Upper lobe of left lung (tissue), 6 donors: ENCODE results near the gene FRY. TPM values are rescaled to one million over a fixed set of nuclear protein-coding genes. Genes with fewer than 3 reads are reported as not detected.
A peak's percentile ranks its signal among the peaks of the same experiment; 100 is the strongest.

Experiments used
- ATAC-seq, 2 donors: fragments of 200-7000 bp; cut with Tn5 transposase; one replicate each; pipeline ENCODE4 v1.9.1; 2022; ENCODE audit warnings: mild to moderate bottlenecking in 2 of 2, moderate library complexity in 2 of 2; ENCODE audit not compliant: low FRiP score in 2 of 2
- DNase-seq, 2 donors: peaks; one replicate each; pipeline ENCODE4 v3.0.0-alpha.2; 2019 to 2020
- H3K27ac ChIP-seq, 4 donors: fragments of 200-600 bp; sonication (generic); one replicate each; pipeline ENCODE4 v1.5.1; 2016 to 2019
- H3K27me3 ChIP-seq, 4 donors: fragments of 200-600 bp; sonication (generic); one replicate each; pipeline ENCODE4 v1.5.1; 2017 to 2019
- H3K36me3 ChIP-seq, 4 donors: fragments of 200-600 bp; sonication (generic); one replicate each; pipeline ENCODE4 v1.5.1; 2016 to 2019
- H3K4me1 ChIP-seq, 4 donors: fragments of 200-600 bp; sonication (generic); one replicate each; pipeline ENCODE4 v1.5.1; 2018 to 2019
- H3K4me3 ChIP-seq, 4 donors: fragments of 200-600 bp; sonication (generic); one replicate each; pipeline ENCODE4 v1.5.1; 2017 to 2019; ENCODE audit warnings: mild to moderate bottlenecking in 2 of 4, moderate library complexity in 1 of 4
- H3K9me3 ChIP-seq, 4 donors: fragments of 200-600 bp; sonication (generic); one replicate each; pipeline ENCODE4 v1.5.1; 2018 to 2019
- CTCF ChIP-seq, 6 experiments: fragments of 450-650 bp in 4 of 6; fragments of 200-600 bp in 2 of 6; sonication (generic) in 2 of 6; IDR thresholded peaks; one replicate each; pipeline ENCODE4 v1.5.1; 2016 to 2019; ENCODE audit warnings: antibody characterized with exemption in 6 of 6
- EP300 ChIP-seq, 4 donors: sonication (generic); formaldehyde crosslinking; IDR thresholded peaks; one replicate each; pipeline ENCODE4 v1.5.1; 2017; ENCODE audit warnings: antibody characterized with exemption in 4 of 4, control low read depth in 2 of 4
- POLR2A ChIP-seq, 4 donors: fragments of 450-650 bp; IDR thresholded peaks; one replicate each; pipeline ENCODE4 v1.5.1; 2016 to 2017; ENCODE audit warnings: antibody characterized with exemption in 4 of 4, mild to moderate bottlenecking in 2 of 4
- POLR2AphosphoS5 ChIP-seq, 2 donors: sonication (generic); formaldehyde crosslinking; IDR thresholded peaks; one replicate each; pipeline ENCODE4 v1.5.1; 2017; ENCODE audit warnings: antibody characterized with exemption in 2 of 2
- WGBS, 2 donors: methylation state at CpG; one replicate each; pipeline ENCODE4 v1.1.5; 2017 to 2018; 5-methylcytosine and 5-hydroxymethylcytosine counted together
- total RNA-seq, 6 donors: library from RNA; depleted of rRNA in 4 of 6; stranded (reverse); fragments of >200 nt in 4 of 6; gene quantifications; one replicate each; pipeline versions ENCODE4 v1.1.0 to v1.2.1, GENCODE V29; 2016 to 2021
- donor health status: DM: no; HTN: no; CAD: no; lungs with moderate emphysema.
- donor health status: DM: no; HTN: yes; CAD: no; lungs with severe emphysema.

The FRY gene
- total RNA-seq, 6 donors from 2014 or later, result 58.3 to 88.9 (median 65.8) TPM

DNA sequence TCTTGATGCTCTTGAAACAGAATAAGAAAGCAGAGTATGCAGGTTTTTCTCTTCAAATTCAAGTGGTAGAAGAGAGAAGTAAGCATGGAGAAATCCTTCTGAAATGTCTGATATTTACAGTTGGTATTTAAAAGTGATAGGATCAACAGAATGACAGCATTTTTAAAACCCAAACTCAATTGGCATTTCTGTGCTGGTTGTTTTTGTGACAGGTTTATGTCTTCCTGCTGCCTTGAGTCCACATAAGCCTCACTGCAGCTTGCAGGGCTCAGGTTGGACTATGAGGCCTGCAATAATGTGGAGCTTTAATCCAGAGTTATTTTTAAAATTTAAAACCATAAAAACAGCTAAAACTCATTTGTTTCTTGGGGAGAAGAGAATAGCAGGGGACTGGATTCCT lies 178.5 kb downstream of the FRY start:
- peaks cover 0 to 10% (median 5%) of the 10 kb centered on the region in 4 donors for H3K4me1 ChIP-seq
- H3K27me3 ChIP-seq, result no peaks in the 10 kb centered on the region
- H3K36me3 ChIP-seq, result peaks cover 0 to 15% (median 5%) of the 10 kb centered on the region in 4 donors
- no peak overlapping the region for H3K4me3 ChIP-seq
- DNase-seq (no peak), ATAC-seq (no peak)
- TF ChIP-seq EP300 (IDR thresholded peaks at IDR 0.05) (no peak), CTCF (IDR thresholded peaks at IDR 0.05) (no peak), POLR2AphosphoS5 (IDR thresholded peaks at IDR 0.05) (no peak), POLR2A (IDR thresholded peaks at IDR 0.05) (no peak)
- H3K9me3 ChIP-seq, result no peaks in the 10 kb centered on the region
- H3K27ac ChIP-seq, result no peak overlapping the region

- Histone ChIP-seq H3K4me1 (peaks cover 0 to 7% (median 0%) of the 10 kb centered on the region in 4 donors), H3K4me3 (no peak overlapping the region), H3K9me3 (no peaks in the 10 kb centered on the region), H3K27me3 (no peaks in the 10 kb centered on the region), H3K27ac (peak overlapping the region in 1 of 4 donors; percentile 58), H3K36me3 (peaks cover 0 to 15% (median 5%) of the 10 kb centered on the region in 4 donors)
- ATAC-seq, result peak in 1 of 2 donors; percentile 58
- 74 to 79% methylated on average over 3 of the region's 3 CpGs for WGBS, 2 donors
- no peak for DNase-seq
- TF ChIP-seq POLR2A (IDR thresholded peaks at IDR 0.05) (no peak), EP300 (IDR thresholded peaks at IDR 0.05) (no peak), POLR2AphosphoS5 (IDR thresholded peaks at IDR 0.05) (no peak), CTCF (IDR thresholded peaks at IDR 0.05) (no peak)
Observed at GRCh38 chr13:32211813-32212212, 180.2 kb downstream of the FRY start.

- H3K4me1 ChIP-seq, result peaks cover 0 to 7% (median 0%) of the 10 kb centered on the region in 4 donors
- no peak for TF ChIP-seq CTCF (IDR thresholded peaks at IDR 0.05)
- TF ChIP-seq POLR2AphosphoS5 (IDR thresholded peaks at IDR 0.05), result no peak
- H3K9me3 ChIP-seq, result no peaks in the 10 kb centered on the region
- DNase-seq (no peak), ATAC-seq (peak in 1 of 2 donors; percentile 73)
- no peaks in the 10 kb centered on the region for H3K27me3 ChIP-seq
- H3K36me3 ChIP-seq, result peaks cover 0 to 15% (median 5%) of the 10 kb centered on the region in 4 donors
- no peak overlapping the region for H3K4me3 ChIP-seq
- WGBS, 2 donors, result 78 to 83% methylated on average over 3 of the region's 3 CpGs
- H3K27ac ChIP-seq, result peak overlapping the region in 1 of 4 donors; percentile 58
Observed at GRCh38 chr13:32212421-32212820, 180.8 kb downstream of the FRY start.

DNA sequence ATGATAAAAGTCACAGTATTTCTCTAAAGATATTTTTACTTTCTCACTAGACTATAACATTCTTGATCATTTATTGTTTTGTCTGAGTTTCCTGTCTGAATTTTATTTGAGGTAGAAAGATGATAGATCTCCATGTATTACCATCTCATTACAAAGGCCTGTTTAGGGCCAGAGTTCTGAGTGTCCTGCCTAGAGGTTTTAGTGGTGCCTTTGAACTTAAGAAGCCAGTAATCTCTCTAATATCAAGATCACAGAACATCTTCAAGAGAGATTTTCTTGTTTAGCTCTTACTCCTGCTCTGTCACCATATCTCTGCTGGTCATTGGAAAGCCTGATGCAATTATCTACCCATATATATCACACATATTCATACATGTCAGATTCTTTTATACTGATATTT lies 182.1 kb downstream of the FRY start:
- H3K4me3 ChIP-seq, result no peak overlapping the region
- no peaks in the 10 kb centered on the region for H3K27me3 ChIP-seq
- H3K27ac ChIP-seq, result no peak overlapping the region
- H3K36me3 ChIP-seq, result peaks cover 0 to 10% (median 5%) of the 10 kb centered on the region in 4 donors
- TF ChIP-seq CTCF (IDR thresholded peaks at IDR 0.05) (no peak), EP300 (IDR thresholded peaks at IDR 0.05) (no peak), POLR2AphosphoS5 (IDR thresholded peaks at IDR 0.05) (no peak), POLR2A (IDR thresholded peaks at IDR 0.05) (no peak)
- H3K9me3 ChIP-seq, result no peaks in the 10 kb centered on the region
- peaks cover 0 to 7% (median 0%) of the 10 kb centered on the region in 4 donors for H3K4me1 ChIP-seq
- DNase-seq, result no peak
- ATAC-seq, result no peak

DNA sequence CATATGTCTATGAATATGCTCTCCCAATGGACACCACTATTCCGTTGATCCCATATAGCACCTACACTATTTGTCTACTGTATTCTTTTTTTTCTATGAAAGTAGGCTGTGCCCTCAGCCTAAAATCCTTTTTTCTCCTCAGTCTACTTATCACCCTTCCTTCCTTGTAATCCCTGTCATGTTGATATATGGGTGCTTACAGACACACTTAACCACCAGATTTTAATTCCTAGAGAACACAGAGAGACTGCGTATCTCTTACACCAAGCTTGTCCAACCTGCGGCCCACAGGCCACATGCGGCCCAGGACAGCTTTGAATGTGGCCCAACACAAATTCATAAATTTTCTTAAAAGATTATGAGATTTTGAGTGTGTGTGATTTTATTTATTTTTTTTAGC lies 182.5 kb downstream of the FRY start:
- Histone ChIP-seq H3K27me3 (no peaks in the 10 kb centered on the region), H3K4me1 (peaks cover 0 to 7% (median 0%) of the 10 kb centered on the region in 4 donors), H3K4me3 (no peak overlapping the region), H3K36me3 (peaks cover 0 to 10% (median 3%) of the 10 kb centered on the region in 4 donors), H3K27ac (no peak overlapping the region), H3K9me3 (no peaks in the 10 kb centered on the region)
- WGBS, 2 donors, result 94 to 98% methylated on average over 4 of the region's 4 CpGs
- ATAC-seq (no peak), DNase-seq (no peak)
- TF ChIP-seq CTCF (IDR thresholded peaks at IDR 0.05) (no peak), EP300 (IDR thresholded peaks at IDR 0.05) (no peak)
